Mucosa of descending colon (tissue), 3 donors: ENCODE results near the gene PELI3. TPM values are rescaled to one million over a fixed set of nuclear protein-coding genes. Genes with fewer than 3 reads are reported as not detected.

Experiments used
- ATAC-seq: fragments of 200-7000 bp; cut with Tn5 transposase; one replicate; pipeline ENCODE4 v1.9.1; 2020; ENCODE audit warnings: mild to moderate bottlenecking, moderate library complexity
- DNase-seq, 3 donors: peaks; one replicate each; pipeline ENCODE4 v3.0.0-alpha.2; 2020
- H3K36me3 ChIP-seq: fragments of 200-600 bp; one replicate; pipeline ENCODE4 v1.8.0; 2021; ENCODE audit warnings: low read depth, mild to moderate bottlenecking
- H3K4me1 ChIP-seq: fragments of 200-600 bp; one replicate; pipeline ENCODE4 v1.8.0; 2021; ENCODE audit warnings: low read depth, mild to moderate bottlenecking
- H3K4me3 ChIP-seq: fragments of 200-600 bp; one replicate; pipeline ENCODE4 v1.8.0; 2021; ENCODE audit warnings: mild to moderate bottlenecking
- H3K9me3 ChIP-seq: fragments of 200-600 bp; one replicate; pipeline ENCODE4 v1.8.0; 2021; ENCODE audit warnings: mild to moderate bottlenecking
- CTCF ChIP-seq: fragments of 200-600 bp; IDR thresholded peaks from one replicate; pipeline ENCODE4 v1.8.0; 2022; ENCODE audit warnings: antibody characterized with exemption, mild to moderate bottlenecking
- intact Hi-C, 2 donors: fragments of 100-400 bp; cut with DNase I in 1 of 2; cut with micrococcal nuclease in 1 of 2; formaldehyde crosslinking; loops; one replicate each; pipeline versions ENCODE4 v1.11.0 to v1.11.1; 2022; cut with DNase I, micrococcal nuclease
- total RNA-seq, 3 donors: library from RNA; stranded (reverse); fragmentation: NEBNext Ultra II Directional in 2 of 3; extraction: Animal tissue kit (Norgen Biotek cat#: 25700) in 2 of 3; gene quantifications; one replicate each; pipeline versions ENCODE4 v1.2.1 to v1.2.4, GENCODE V29; 2021 to 2023
- donor health status: DM: no; HTN: no; CAD: no; lungs with moderate emphysema.
- donor health status: DM: no; HTN: no; CAD: no.
- donor health status: DM: no; HTN: yes; CAD: no.

The PELI3 gene
- total RNA-seq, 3 donors from 2014 or later, result 2.8 to 25.5 (median 3.6) TPM

GRCh38 chr11:66419825-66420224 lies 46.9 kb upstream of the PELI3 start:
- no peak for DNase-seq
- no peak for ATAC-seq
- TF ChIP-seq CTCF, result no peak
- intact Hi-C loops, result loop anchor here (10.0 kb wide), 2 partner anchors 255 to 265 kb away; partner anchors contain the start of gene RBM4B (in 1 of the 2)
- H3K36me3 ChIP-seq, result no peaks in the 10 kb centered on the region
- H3K9me3 ChIP-seq, result no peaks in the 10 kb centered on the region
- no peak overlapping the region for H3K4me3 ChIP-seq
- H3K4me1 ChIP-seq, result peaks cover 4% of the 10 kb centered on the region

- no peak for TF ChIP-seq CTCF
- H3K36me3 ChIP-seq, result no peaks in the 10 kb centered on the region
- intact Hi-C loops, result no loop called here
- no peak for DNase-seq
- H3K4me1 ChIP-seq, result peaks cover 4% of the 10 kb centered on the region
- no peak for ATAC-seq
- no peak within 1 kb of the TSS for H3K4me3 ChIP-seq
- H3K9me3 ChIP-seq, result no peaks in the 10 kb centered on the region
These were observed 45.8 kb upstream of the PELI3 start, which contains the start of gene NPAS4 for GRCh38 chr11:66420671-66421476. TSS of gene NPAS4 (plus strand) at chr11:66421035. CDS start at chr11:66421180, 145 bp downstream.

- DNase-seq (peak; percentile 84 to 97 (median 90)), ATAC-seq (peak; percentile 100)
- intact Hi-C loops, result no loop called here
- no peak for TF ChIP-seq CTCF
- Histone ChIP-seq H3K4me3 (no peak overlapping the region), H3K4me1 (peaks cover 4% of the 10 kb centered on the region), H3K9me3 (no peaks in the 10 kb centered on the region), H3K36me3 (no peaks in the 10 kb centered on the region)
These were observed 45.1 kb upstream of the PELI3 start for GRCh38 chr11:66421492-66422205.

GRCh38 chr11:66426314-66426713 lies 40.4 kb upstream of the PELI3 start:
- DNase-seq (no peak), ATAC-seq (no peak)
- Histone ChIP-seq H3K4me3 (no peak overlapping the region), H3K36me3 (no peaks in the 10 kb centered on the region), H3K4me1 (no peaks in the 10 kb centered on the region), H3K9me3 (no peaks in the 10 kb centered on the region)
- intact Hi-C loops, result no loop called here
- TF ChIP-seq CTCF, result no peak

- Histone ChIP-seq H3K4me1 (no peaks in the 10 kb centered on the region), H3K9me3 (no peaks in the 10 kb centered on the region), H3K4me3 (no peak overlapping the region), H3K36me3 (no peaks in the 10 kb centered on the region)
- TF ChIP-seq CTCF, result no peak
- ATAC-seq, result no peak
- intact Hi-C loops, result no loop called here
- DNase-seq, result no peak
These were observed 37.8 kb upstream of the PELI3 start for GRCh38 chr11:66428933-66429332.
